SH-SY5Y (cell line): Measurements from ENCODE around the gene MCL1.

Source experiments
- GATA2 ChIP-seq: IDR thresholded peaks from 2 replicates; pipeline ENCODE4 v1.6.1; 2011; ENCODE audit warnings: mild to moderate bottlenecking, low read depth, low read length
- GATA3 ChIP-seq: IDR thresholded peaks from 2 replicates; pipeline ENCODE4 v1.6.1; 2011; ENCODE audit warnings: low read depth, mild to moderate bottlenecking, low read length, moderate library complexity

The MCL1 gene

DNA sequence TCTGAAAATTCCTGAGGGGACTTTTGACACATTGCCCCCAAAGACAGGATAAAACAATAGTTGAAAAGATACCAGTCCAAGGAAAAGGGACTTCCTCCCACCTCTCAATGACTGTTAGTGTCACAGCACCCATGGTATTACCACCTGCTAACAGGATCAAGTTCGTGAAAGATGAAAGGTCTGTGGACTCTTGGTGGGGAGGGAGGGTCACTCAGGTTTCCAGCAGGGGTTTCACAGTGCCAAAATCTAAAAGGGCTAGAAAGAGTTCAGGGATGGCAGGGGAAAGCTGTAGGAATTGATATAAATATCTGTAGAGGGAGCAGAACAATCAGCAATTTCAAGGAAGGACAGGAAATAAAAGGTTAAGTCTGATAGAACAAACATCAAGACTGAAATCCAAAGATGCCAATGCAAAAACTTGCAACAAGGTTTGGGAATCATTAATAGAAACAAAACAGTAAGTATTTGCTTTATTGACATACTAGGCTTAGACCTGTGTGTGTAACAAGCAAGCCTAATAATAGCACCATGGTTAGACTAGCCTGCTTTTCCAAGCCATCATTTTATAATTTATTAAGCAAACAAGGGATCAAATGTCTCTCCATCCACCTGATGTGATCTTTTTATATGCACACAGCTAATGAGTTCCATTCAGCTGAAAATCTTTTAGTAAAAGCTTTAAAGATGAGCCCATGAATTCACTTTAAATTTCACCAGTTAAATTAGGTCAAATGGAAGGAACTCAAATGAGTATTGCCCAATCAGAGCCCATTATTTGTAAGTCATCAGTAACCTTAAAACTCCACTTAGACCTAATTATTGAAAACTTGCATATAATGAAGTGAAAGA, 3.7 kb downstream of the MCL1 start:
- TF ChIP-seq GATA2 = no peak
- no peak for TF ChIP-seq GATA3

DNA sequence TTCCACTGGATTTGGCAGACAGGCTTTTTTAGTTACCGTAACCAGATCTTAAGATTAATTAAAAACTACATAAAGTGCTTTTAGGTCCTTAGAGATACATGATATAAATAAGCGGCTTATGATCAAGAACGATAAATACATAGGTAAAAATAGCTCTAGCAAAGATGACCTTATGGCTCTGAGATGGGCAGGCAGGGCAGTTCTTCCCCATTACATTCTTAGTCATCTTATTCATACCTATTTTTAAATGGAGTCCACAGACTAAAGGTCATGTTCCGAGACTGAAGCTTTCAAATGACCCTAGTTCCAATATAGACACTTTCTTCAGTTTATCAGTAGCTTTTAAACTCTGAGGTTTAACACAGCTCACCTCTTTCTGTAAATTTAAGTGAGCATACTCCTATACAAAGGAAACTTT, 4.3 kb downstream of the MCL1 start:
- no peak for TF ChIP-seq GATA3
- TF ChIP-seq GATA2 = no peak

DNA sequence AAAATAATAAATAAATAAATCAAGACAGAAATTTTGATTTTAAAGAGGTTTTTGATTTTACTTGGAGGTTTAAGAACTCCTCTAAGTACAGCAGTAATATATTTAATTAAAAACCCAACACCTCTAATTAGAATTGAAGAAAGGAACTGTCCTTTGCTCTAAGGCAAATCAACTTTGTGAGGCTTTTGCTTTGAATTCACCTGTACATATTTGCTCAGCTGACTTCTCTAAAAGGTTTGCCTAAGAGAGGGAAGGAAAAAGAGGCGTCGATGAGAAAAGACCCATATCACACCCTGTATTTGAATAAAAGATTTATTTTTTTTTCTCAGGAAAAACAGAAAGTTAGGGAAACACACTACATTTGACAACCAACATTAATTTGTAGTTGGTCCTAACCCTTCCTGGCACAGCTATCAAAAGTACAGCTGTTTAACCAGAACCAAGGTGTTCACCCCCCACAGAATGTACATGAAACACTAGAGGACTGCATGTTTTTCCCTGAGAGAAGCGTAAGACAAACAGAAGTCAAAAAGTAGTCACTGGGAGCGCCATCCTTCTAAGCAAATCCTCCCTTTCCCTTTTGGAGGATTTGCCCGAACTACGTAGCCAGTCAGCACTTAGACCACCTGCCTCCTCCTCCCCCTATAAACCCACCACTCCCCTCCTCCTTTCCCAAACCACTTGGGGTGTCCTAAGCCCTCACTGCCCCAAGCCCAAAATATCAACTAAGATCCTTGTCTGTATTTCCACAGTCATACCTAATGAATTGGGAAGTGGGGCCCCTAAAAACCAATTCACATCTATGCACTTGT, 4.9 kb downstream of the MCL1 start:
- TF ChIP-seq GATA2 = no peak
- TF ChIP-seq GATA3 = no peak

DNA sequence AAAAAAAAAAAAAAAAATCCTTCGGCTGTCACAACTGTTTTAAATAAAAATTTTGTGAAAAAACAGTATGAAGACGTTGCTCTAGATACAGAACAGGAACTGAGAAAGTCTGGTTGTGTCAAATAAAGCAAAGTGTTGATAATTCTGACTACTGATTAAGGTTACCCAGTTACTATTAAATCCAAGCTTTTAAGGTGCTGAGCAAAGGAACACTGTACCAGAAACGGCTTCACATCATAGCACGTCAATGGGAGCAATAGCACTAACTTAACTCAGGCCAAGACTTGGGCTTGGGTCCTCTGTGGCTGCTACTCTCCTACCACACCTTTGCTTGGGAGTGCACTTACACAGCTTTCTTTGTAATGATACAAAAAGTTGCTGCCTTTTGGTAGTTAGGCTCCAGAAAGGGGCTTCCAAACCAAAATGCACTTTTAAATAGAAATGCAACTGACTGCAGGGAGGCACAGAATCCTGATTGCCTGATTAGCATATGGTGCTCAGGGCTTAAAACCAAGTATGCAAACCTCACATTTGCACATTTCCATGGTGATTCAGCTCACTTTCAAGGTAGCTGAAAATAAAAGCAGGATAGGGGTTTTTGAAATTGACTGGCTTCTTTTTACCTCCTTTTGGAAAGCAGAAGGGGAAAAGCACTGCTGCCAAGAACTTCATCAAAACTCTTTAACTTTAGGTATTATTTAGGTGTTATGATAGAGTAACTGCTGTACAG, 6.3 kb downstream of the MCL1 start:
- TF ChIP-seq GATA3 (no peak), GATA2 (no peak)

DNA sequence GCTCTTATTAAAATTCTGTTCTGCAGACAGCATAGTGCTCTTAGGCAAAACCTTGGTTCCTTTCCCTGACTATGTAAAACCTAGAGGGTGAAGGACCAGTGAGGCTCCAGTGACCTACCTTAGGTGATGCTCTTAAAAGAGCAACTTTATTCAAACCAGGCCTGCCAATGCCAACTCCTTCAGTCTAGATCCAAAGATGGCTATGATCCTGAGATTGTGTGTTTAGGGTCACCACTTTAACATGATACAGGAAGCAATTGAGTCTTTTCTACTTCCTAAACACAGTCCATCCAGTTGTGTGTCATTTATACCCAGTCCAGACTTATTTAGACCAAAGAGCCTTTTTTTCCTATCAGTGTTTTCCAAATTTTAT, 10.8 kb downstream of the MCL1 start:
- no peak for TF ChIP-seq GATA2
- no peak for TF ChIP-seq GATA3

DNA sequence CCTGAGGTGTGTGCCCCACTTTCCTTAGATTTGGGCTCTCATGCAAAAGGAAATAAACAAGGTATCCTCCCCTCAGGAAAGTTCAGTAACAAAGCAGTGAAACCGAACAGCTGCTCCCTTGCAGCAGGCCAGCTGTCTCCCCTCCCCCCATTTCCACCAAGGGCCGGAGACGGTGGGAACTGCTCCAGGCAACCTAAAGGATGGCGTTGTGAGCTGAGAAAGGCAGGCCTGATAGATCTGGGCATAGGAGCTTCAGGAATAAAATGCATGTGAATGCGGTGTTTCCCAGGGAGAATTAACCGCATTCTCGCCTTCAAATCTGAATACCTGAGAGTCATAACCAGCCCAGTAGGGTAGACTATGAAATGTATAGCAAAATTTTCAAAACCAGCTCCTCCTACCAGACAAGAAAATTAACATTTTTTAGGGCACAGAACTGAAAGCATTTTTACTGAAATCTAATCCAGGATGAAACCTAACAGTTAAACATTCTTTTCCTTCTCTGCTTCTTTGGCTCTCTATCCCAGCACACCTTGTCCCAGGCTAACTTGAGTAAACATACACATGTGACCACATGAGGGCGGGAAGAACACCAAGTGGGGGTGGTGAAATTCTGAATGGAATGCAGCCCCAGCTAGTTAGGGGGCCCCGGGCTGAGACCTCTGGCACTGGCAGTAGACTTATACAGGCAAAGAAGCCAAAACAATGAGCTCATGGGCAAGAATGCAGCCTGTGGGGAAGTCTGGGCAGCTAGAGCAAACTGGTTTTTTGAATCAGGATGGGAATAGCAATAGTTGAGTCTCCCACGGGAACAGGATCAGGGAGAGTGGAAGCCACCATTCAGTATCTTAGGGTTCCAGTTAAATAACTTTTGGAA, 11.5 kb downstream of the MCL1 start:
- TF ChIP-seq GATA3 (no peak), GATA2 (no peak)

DNA sequence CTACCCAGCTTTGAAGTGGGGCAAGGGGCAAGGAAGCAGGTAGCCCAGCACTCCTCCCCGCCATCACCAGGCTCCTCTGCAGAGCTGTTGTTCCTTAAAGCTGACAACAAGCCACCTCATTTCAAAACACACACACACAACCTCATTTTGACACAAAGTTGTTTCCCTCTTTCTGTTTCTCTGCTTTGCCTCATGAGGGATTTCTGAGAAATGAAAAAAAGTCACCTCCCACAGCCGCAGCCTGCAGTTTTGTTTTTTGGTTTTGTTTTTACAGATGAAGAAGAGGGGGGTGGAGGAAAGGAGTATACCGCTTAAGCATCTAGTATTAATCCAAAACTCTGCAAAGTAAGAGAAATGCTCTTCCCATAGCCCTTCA, 12.1 kb downstream of the MCL1 start:
- no peak for TF ChIP-seq GATA2
- no peak for TF ChIP-seq GATA3

DNA sequence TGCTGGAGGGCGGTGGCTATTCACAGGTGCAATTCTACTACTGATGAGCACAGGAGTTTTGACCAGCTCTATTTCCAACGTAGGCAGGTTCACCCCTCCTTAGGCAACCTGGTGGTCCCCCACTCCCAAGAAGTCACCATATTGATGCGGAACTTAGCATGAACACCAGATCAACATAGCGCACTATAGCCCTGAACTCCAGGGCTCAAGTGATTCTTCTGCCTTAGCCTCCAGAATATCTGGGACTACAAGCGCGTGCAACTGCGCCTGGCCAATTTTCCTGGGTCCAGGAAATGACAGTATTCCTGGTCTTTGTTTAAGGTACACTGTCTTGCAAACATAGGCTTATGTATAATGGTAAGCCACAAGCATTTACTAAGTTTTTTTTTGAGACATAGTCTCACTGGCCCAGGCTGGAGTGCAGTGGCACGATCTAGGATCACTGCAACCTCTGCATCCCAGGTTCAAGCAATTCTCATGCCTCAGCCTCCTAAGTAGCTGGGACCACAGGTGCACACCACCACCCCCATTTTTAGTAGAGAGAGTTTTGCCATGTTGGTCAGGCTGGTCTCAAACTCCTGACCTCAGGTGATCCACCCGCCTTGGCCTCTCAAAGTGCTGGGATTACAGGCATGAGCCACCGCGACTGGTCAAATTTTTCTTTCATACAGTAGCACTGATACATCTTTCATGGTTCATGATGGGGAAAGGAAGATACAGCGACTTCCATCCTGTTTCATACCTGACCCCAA, 12.6 kb downstream of the MCL1 start:
- TF ChIP-seq GATA3 (no peak), GATA2 (no peak)

DNA sequence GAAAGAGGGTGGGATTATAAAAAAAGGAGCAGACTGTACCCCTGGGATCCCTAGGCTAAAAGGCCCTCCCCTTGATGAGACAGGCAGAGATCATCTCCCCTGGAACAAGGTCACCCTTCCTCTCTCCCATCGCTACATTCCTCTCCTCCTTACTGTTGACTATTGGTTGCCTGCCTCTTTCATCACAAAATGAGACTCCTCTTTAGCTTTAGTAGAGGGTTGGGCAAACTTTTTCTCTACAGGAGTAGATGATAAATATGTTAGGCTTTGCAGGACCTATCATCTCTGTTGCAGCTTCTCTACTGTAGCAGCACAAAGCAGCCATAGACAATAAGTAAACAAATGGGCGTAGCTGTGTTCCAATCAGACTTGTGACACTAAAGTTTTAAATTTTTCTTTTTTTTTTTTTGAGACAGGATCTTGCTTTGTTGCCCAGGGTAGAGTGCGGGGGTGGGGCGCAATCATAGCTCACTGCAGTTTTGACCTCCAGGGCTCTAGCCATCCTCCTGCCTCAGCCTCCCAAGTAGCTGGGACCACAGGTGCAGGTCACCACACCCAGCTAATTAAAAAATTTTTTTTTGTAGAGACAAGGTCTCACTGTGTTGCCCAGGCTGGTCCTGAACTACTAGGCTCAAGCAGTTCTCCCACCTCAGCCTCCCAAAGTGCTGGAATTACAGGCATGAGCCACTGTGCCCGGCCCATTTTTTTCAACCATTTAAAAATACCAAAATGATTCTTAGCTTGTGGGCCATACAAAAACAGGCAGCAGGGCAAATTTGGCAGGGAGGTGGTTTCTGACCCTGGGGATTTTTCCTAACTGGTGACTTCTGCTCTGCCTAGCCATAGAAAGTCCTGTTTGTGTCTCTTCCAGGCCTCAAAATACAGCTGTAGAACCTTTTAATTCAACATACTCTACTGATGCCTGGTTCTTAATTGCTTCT, 15.1 kb downstream of the MCL1 start:
- TF ChIP-seq GATA3 = no peak
- no peak for TF ChIP-seq GATA2

DNA sequence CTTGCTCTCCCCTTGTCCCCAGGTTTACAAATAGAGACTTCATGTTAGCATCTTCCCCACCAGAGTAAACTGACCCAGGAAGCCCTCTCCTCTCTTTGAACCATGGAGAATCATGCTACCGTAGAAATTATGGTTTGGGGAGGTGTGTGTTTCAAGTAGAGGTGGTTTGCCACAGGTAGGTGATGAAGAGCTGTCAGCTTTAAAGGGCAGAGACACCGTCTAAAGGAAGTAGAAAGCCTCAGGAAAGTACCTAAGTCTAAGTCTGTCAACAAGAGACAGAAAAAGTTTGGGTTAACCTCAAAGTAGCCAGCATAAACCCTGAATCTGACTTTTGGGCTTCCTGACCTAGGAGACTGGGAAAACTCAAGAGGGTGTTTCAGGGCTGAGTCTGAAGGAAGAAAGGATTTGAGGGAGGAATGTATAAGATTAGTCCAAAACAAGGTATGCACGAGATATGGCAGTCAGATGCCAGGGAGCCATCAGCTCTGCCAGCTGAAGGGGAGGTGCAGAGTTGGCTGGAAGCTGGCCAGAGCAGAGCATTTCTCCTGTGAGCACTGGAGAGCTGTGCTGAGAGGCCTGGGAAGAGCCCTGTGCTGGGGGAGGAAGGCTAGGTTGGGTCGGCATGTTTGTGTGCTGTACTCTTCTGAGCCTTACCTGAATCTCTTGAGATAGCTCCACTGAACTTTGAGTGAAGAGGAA, 15.9 kb downstream of the MCL1 start:
- TF ChIP-seq GATA3 (no peak), GATA2 (no peak)
